K562 (cell line): Measurements from ENCODE around the gene ACSM5.

Experiments
- ARID4B ChIP-seq: sonication (generic); formaldehyde crosslinking; IDR thresholded peaks from 2 replicates; pipeline ENCODE4 v1.8.0; 2022; ENCODE audit warnings: mild to moderate bottlenecking, missing genetic modification reagents
- BMI1 ChIP-seq: fragments of 150-350 bp; IDR thresholded peaks from 2 replicates; pipeline ENCODE4 v1.6.1; 2014; ENCODE audit warnings: low read length
- BRF1 ChIP-seq: IDR thresholded peaks from 3 replicates; pipeline ENCODE4 v1.6.1; 2011; ENCODE audit warnings: borderline replicate concordance, mild to moderate bottlenecking; ENCODE audit not compliant: insufficient read length; ENCODE audit errors: extremely low read depth
- CBX1 ChIP-seq: sonication (generic); IDR thresholded peaks from 2 replicates; pipeline ENCODE4 v1.6.1; 2016; ENCODE audit warnings: antibody characterized with exemption, low read depth, mild to moderate bottlenecking
- CTCF ChIP-seq, 3 experiments: IDR thresholded peaks in 2 of 3; conservative IDR thresholded peaks in 1 of 3; 2 replicates each; pipeline ENCODE4 v1.5.1; 2011 to 2012; ENCODE audit warnings: low read length in 3 of 3, mild to moderate bottlenecking in 3 of 3, control low read depth in 2 of 3, improper control_type of control experiment in 1 of 3, inconsistent platforms in 1 of 3, low read depth in 1 of 3, mixed read lengths in 1 of 3, moderate library complexity in 1 of 3; ENCODE audit not compliant: insufficient read depth in 2 of 3
- EZH2 ChIP-seq: IDR thresholded peaks from 2 replicates; pipeline ENCODE4 v1.6.1; 2012; ENCODE audit warnings: low read depth, mild to moderate bottlenecking, inconsistent platforms, low read length, borderline replicate concordance
- KLF13 ChIP-seq: fragments of 450-650 bp; IDR thresholded peaks from 2 replicates; pipeline ENCODE4 v1.6.1; 2016; ENCODE audit warnings: missing genetic modification characterization, low read depth, mild to moderate bottlenecking, missing compliant biosample characterization, moderate library complexity, borderline replicate concordance
- NFE2L1 ChIP-seq: fragments of 450-650 bp; IDR thresholded peaks from 2 replicates; pipeline ENCODE4 v1.6.1; 2016; ENCODE audit warnings: missing genetic modification characterization, low read depth, mild to moderate bottlenecking, missing compliant biosample characterization, moderate library complexity, borderline replicate concordance
- SPI1 ChIP-seq: IDR thresholded peaks from 2 replicates; pipeline ENCODE4 v1.6.1; 2011; ENCODE audit warnings: low read depth, low read length, control low read depth, borderline replicate concordance
- STAT5B ChIP-seq: fragments of 250-450 bp; sonication (Bioruptor Pico); IDR thresholded peaks from 2 replicates; pipeline ENCODE4 v1.8.0; 2021; ENCODE audit warnings: mild to moderate bottlenecking, inconsistent platforms
- TAL1 ChIP-seq: fragments of 450-650 bp; IDR thresholded peaks from 2 replicates; pipeline ENCODE4 v1.6.1; 2016; ENCODE audit warnings: mild to moderate bottlenecking
- TBP ChIP-seq: optimal IDR thresholded peaks from 2 replicates; pipeline ENCODE3; 2011; ENCODE audit warnings: low read depth, low read length, improper control_type of control experiment
- ZBTB40 ChIP-seq, 2 experiments: fragments of 450-650 bp in 1 of 2; sonication (generic) in 1 of 2; formaldehyde crosslinking in 1 of 2; IDR thresholded peaks; 2 replicates each; pipeline versions ENCODE4 v1.7.1 to v1.9.0; 2016 to 2022; ENCODE audit warnings: inconsistent platforms in 1 of 2, mild to moderate bottlenecking in 1 of 2, missing genetic modification reagents in 1 of 2
- ZNF274 ChIP-seq: IDR thresholded peaks from 2 replicates; pipeline ENCODE4 v1.6.1; 2011; ENCODE audit warnings: low read depth, mild to moderate bottlenecking, low read length, moderate library complexity, borderline replicate concordance

GRCh38 chr16:20364051-20364450 lies 45.3 kb upstream of the ACSM5 start:
- TF ChIP-seq NFE2L1 (no peak), CTCF (IDR thresholded peaks at IDR 0.05 in 2 of 3, conservative IDR thresholded peaks at IDR 0.05 in 1 of 3; ENCODE audit: insufficient read depth in 2 of 3, low read depth in 1 of 3, low read length in 3 of 3) (no peak), TBP (no peak), TAL1 (no peak), BRF1 (no peak), ARID4B (CRISPR knock-in tag) (no peak), BMI1 (no peak), SPI1 (no peak), KLF13 (no peak), EZH2 (no peak), STAT5B (CRISPR knock-in tag) (no peak), ZBTB40 (IDR thresholded peaks at IDR 0.05) (no peak), ZBTB40 (CRISPR knock-in tag; IDR thresholded peaks at IDR 0.05) (no peak), CBX1 (no peak), ZNF274 (no peak)
